GM12878 (cell line): ENCODE data around the gene PNMA6F. TPM values are rescaled to one million over a fixed set of nuclear protein-coding genes. Genes with fewer than 3 reads are reported as not detected.

Experiments used
- ATAC-seq: fragments of 200-7000 bp; cut with Tn5 transposase; 3 replicates; pipeline ENCODE4 v1.9.1; 2020; ENCODE audit warnings: mild to moderate bottlenecking, moderate library complexity
- BruUV-seq: library from RNA; stranded (reverse); fragments of 400-500 nt; replicated peaks from 2 replicates; lab custom pipeline; 2021; lab: Mats Ljungman, UMichigan
- CTCF ChIA-PET: fragments of 300-600 bp; sonication (Branson Sonifier 250); formaldehyde crosslinking; extraction: SDS; loops from one replicate; lab custom pipeline; 2021; ENCODE audit warnings: inconsistent platforms; lab: Yijun Ruan, JAX
- POLR2A ChIA-PET: fragments of 350-600 bp; formaldehyde crosslinking; extraction: SDS; loops from one replicate; lab custom pipeline; 2021; ENCODE audit warnings: inconsistent platforms; lab: Charles Lee
- RAD21 ChIA-PET: fragments of 300-600 bp; sonication (Branson Sonifier 250); formaldehyde crosslinking; loops from one replicate; lab custom pipeline; 2023; ENCODE audit warnings: antibody characterized with exemption; ENCODE audit not compliant: unreplicated experiment; lab: Charles Lee
- SMC1A ChIA-PET: fragments of 300-600 bp; sonication (Branson Sonifier 250); formaldehyde crosslinking; loops from one replicate; lab custom pipeline; 2023; ENCODE audit not compliant: unreplicated experiment, uncharacterized antibody; lab: Charles Lee
- DNase-seq: peaks from one replicate; pipeline ENCODE4 v3.0.0-alpha.2; 2011; ENCODE audit warnings: low read depth, low spot score
- FAIRE-seq: peaks from 3 replicates; lab custom pipeline; 2011; peaks lifted over from hg19 to GRCh38; lab: Jason Lieb, UNC
- H2AFZ ChIP-seq: 2 replicates; pipeline ENCODE4 v1.6.0; 2011; ENCODE audit warnings: low read depth, low read length, control low read depth; ENCODE audit not compliant: control insufficient read depth
- H3K27ac ChIP-seq: 2 replicates; pipeline ENCODE4 v1.5.1; 2011; ENCODE audit warnings: control low read depth; ENCODE audit not compliant: control insufficient read depth, insufficient read depth
- H3K27me3 ChIP-seq, 2 experiments: replicated peaks in 1 of 2; 2 replicates each; pipeline versions ENCODE4 v1.6.0 to v1.6.1; 2011; ENCODE audit warnings: low read length in 1 of 2; ENCODE audit not compliant: control insufficient read depth in 2 of 2, insufficient read depth in 2 of 2
- H3K36me3 ChIP-seq, 2 experiments: 2 replicates each; pipeline ENCODE4 v1.5.1; 2011; ENCODE audit warnings: low read length in 1 of 2; ENCODE audit not compliant: control insufficient read depth in 2 of 2, insufficient read depth in 2 of 2
- H3K4me1 ChIP-seq: 2 replicates; pipeline ENCODE4 v1.6.1; 2011; ENCODE audit warnings: mild to moderate bottlenecking, low read length, moderate library complexity, mixed read lengths; ENCODE audit not compliant: control insufficient read depth, insufficient read depth
- H3K4me2 ChIP-seq: 2 replicates; pipeline ENCODE4 v1.6.0; 2011; ENCODE audit warnings: control low read depth; ENCODE audit not compliant: control insufficient read depth, insufficient read depth
- H3K4me3 ChIP-seq: fragments of 200-600 bp; sonication (generic); 2 replicates; pipeline ENCODE4 v1.5.1; 2016
- H3K79me2 ChIP-seq: 2 replicates; pipeline ENCODE4 v1.6.0; 2011; ENCODE audit warnings: low read length; ENCODE audit not compliant: control insufficient read depth, insufficient read depth
- H3K9ac ChIP-seq: 2 replicates; pipeline ENCODE4 v1.8.0; 2011; ENCODE audit warnings: low read length, control low read depth, mixed read lengths; ENCODE audit not compliant: control insufficient read depth, insufficient read depth
- H3K9me3 ChIP-seq: replicated peaks from 3 replicates; pipeline ENCODE4 v1.5.1; 2011; ENCODE audit warnings: mild to moderate bottlenecking, low read length; ENCODE audit not compliant: control insufficient read depth, insufficient read depth
- H4K20me1 ChIP-seq: 2 replicates; pipeline ENCODE4 v1.6.0; 2011; ENCODE audit not compliant: control insufficient read depth, insufficient read depth
- MEF2A ChIP-seq: IDR thresholded peaks from 2 replicates; pipeline ENCODE4 v1.6.1; 2011; ENCODE audit warnings: low read depth, mild to moderate bottlenecking, low read length, moderate library complexity; ENCODE audit not compliant: insufficient read depth
- RUNX3 ChIP-seq: IDR thresholded peaks from 2 replicates; pipeline ENCODE4 v1.6.1; 2012; ENCODE audit warnings: low read length, inconsistent platforms
- YBX1 ChIP-seq: fragments of 450-650 bp; IDR thresholded peaks from 2 replicates; pipeline ENCODE4 v1.6.1; 2016; ENCODE audit warnings: antibody characterized with exemption
- WGBS: methylation state at CpG from one replicate; pipeline ENCODE4 v1.1.6; 2016; ENCODE audit warnings: low lambda C conversion rate; ENCODE audit not compliant: insufficient replicate concordance, insufficient coverage; ENCODE audit errors: missing lambda C conversion rate; 5-methylcytosine and 5-hydroxymethylcytosine counted together
- in situ Hi-C: fragments of 300-500 bp; cut with MboI; formaldehyde crosslinking; loops from 9 replicates; pipeline ENCODE4 v1.14.3; 2018; ENCODE audit warnings: mixed read lengths
- intact Hi-C: fragments of 100-400 bp; cut with micrococcal nuclease; formaldehyde crosslinking; loops from one replicate; pipeline ENCODE4 v1.14.2; 2022; ENCODE audit not compliant: unreplicated experiment
- polyA plus RNA-seq, 11 experiments: library from polyadenylated mRNA; depleted of rRNA in 4 of 11; unstranded in 6 of 11; stranded (reverse) in 5 of 11; fragments of >200 nt; fragmentation: Nextera tagmentation in 4 of 11; fragmentation: Illumina TruSeq in 1 of 11; extraction: Ambion mirVana in 4 of 11; extraction: Trizol in 1 of 11; gene quantifications; 1 replicate in 1 of 11; 2 replicates in 10 of 11; pipeline versions ENCODE4 v1.2.1 to v1.2.3, GENCODE V29; 2011 to 2016; ENCODE audit warnings: inconsistent platforms in 2 of 11, missing spikeins in 2 of 11, low read depth in 1 of 11
- total RNA-seq, 4 experiments: library from RNA; depleted of rRNA in 3 of 4; stranded (reverse); fragments of >200 nt in 3 of 4; fragmentation: Illumina TruSeq in 1 of 4; extraction: Trizol in 1 of 4; gene quantifications; 2 replicates each; pipeline versions ENCODE4 v1.2.1 to v1.2.3, GENCODE V29; 2013 to 2021
- TF ChIP-seq, protein P1 (sequence below): IDR thresholded peaks from 2 replicates; pipeline ENCODE4 v1.6.1; 2011; ENCODE audit warnings: mild to moderate bottlenecking, low read depth, low read length, moderate library complexity; ENCODE audit not compliant: insufficient replicate concordance
- TF ChIP-seq, protein P2 (sequence below): fragments of 450-650 bp; IDR thresholded peaks from 2 replicates; pipeline ENCODE4 v1.6.1; 2017; ENCODE audit warnings: mild to moderate bottlenecking, moderate library complexity
- TF ChIP-seq, protein P3 (sequence below): fragments of 450-650 bp; IDR thresholded peaks from 2 replicates; pipeline ENCODE4 v1.6.1; 2018; ENCODE audit warnings: borderline replicate concordance, mild to moderate bottlenecking; ENCODE audit not compliant: partially characterized antibody

The PNMA6F gene
- total and polyA plus RNA-seq, 10 of the 15 experiments (the other 5 are each of a cell fraction or from before 2014, with no cell fraction given): not detected

DNA sequence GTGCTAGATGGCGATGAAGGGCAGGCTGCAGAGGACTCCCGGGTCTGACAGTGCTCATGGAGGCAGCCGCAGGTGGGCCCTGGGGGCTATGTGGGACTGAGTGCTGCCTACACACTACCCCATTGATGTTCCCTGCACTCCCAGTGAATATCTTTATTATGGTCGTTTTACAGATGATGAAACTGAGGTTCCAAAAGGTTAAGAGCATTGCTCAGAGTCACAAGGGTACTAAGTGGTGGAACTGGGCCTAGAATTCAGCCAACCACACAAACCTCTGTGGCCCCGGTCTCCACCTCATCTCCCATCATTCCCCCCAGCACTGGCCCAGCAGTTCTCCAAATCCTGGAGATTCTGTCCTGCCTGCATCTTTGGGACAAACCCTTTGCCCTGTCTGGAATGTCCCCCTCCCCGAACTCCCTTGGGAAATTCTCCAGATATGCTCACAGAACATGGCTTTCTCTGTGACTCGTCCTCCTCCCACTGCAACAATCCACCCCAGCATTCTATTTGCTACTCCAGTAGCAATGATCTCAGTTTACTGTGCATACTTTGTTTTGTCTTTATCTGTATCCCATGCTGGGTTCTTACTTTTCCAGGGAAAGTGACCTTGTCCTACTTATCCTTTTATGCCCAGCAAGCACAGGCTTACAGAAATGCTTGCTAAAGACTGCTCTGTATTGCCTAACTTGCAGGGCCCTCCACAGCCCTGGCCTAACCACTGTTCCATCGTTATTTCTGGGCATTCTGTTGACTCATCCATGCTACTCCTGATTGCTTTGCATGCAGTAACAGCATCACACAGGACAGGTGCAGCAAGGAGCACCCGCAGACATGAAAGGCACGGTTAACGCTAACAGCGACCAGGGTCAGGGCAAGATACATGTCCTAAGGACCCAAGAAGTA is 14.0 kb downstream of the PNMA6F start:
- Histone ChIP-seq H3K27me3 (no peaks in the 10 kb centered on the region), H3K4me2 (no peak overlapping the region), H3K27ac (no peak overlapping the region), H3K36me3 (no peaks in the 10 kb centered on the region), H3K9ac (no peak overlapping the region), H3K79me2 (no peaks in the 10 kb centered on the region), H2AFZ (no peak overlapping the region), H4K20me1 (no peaks in the 10 kb centered on the region), H3K4me1 (no peaks in the 10 kb centered on the region), H3K9me3 (no peaks in the 10 kb centered on the region), H3K4me3 (no peak overlapping the region)
- intact Hi-C loops: no loop called here
- WGBS: 22% methylated on average over 12 of the region's 12 CpGs
- ATAC-seq (no peak), FAIRE-seq (no peak), DNase-seq (no peak)
- no TSS peak for BruUV-seq
- SMC1A ChIA-PET: no interaction called here
- POLR2A ChIA-PET: no interaction called here
- TF ChIP-seq RUNX3: no peak
- no peak for TF ChIP-seq YBX1
- TF ChIP-seq, protein P1, sequence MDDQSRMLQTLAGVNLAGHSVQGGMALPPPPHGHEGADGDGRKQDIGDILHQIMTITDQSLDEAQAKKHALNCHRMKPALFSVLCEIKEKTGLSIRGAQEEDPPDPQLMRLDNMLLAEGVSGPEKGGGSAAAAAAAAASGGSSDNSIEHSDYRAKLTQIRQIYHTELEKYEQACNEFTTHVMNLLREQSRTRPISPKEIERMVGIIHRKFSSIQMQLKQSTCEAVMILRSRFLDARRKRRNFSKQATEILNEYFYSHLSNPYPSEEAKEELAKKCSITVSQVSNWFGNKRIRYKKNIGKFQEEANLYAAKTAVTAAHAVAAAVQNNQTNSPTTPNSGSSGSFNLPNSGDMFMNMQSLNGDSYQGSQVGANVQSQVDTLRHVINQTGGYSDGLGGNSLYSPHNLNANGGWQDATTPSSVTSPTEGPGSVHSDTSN: no peak
- TF ChIP-seq, protein P2, sequence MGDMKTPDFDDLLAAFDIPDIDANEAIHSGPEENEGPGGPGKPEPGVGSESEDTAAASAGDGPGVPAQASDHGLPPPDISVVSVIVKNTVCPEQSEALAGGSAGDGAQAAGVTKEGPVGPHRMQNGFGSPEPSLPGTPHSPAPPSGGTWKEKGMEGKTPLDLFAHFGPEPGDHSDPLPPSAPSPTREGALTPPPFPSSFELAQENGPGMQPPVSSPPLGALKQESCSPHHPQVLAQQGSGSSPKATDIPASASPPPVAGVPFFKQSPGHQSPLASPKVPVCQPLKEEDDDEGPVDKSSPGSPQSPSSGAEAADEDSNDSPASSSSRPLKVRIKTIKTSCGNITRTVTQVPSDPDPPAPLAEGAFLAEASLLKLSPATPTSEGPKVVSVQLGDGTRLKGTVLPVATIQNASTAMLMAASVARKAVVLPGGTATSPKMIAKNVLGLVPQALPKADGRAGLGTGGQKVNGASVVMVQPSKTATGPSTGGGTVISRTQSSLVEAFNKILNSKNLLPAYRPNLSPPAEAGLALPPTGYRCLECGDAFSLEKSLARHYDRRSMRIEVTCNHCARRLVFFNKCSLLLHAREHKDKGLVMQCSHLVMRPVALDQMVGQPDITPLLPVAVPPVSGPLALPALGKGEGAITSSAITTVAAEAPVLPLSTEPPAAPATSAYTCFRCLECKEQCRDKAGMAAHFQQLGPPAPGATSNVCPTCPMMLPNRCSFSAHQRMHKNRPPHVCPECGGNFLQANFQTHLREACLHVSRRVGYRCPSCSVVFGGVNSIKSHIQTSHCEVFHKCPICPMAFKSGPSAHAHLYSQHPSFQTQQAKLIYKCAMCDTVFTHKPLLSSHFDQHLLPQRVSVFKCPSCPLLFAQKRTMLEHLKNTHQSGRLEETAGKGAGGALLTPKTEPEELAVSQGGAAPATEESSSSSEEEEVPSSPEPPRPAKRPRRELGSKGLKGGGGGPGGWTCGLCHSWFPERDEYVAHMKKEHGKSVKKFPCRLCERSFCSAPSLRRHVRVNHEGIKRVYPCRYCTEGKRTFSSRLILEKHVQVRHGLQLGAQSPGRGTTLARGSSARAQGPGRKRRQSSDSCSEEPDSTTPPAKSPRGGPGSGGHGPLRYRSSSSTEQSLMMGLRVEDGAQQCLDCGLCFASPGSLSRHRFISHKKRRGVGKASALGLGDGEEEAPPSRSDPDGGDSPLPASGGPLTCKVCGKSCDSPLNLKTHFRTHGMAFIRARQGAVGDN: no peak
- no peak for TF ChIP-seq MEF2A
- TF ChIP-seq, protein P3, sequence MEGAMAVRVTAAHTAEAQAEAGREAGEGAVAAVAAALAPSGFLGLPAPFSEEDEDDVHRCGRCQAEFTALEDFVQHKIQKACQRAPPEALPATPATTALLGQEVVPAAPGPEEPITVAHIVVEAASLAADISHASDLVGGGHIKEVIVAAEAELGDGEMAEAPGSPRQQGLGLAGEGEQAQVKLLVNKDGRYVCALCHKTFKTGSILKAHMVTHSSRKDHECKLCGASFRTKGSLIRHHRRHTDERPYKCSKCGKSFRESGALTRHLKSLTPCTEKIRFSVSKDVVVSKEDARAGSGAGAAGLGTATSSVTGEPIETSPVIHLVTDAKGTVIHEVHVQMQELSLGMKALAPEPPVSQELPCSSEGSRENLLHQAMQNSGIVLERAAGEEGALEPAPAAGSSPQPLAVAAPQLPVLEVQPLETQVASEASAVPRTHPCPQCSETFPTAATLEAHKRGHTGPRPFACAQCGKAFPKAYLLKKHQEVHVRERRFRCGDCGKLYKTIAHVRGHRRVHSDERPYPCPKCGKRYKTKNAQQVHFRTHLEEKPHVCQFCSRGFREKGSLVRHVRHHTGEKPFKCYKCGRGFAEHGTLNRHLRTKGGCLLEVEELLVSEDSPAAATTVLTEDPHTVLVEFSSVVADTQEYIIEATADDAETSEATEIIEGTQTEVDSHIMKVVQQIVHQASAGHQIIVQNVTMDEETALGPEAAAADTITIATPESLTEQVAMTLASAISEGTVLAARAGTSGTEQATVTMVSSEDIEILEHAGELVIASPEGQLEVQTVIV: no peak
- RAD21 ChIA-PET: no interaction called here
- in situ Hi-C loops: loop anchor here (25.0 kb wide), 1 partner anchor 145 kb away; no protein-coding TSS in a partner anchor
- CTCF ChIA-PET: no interaction called here
